Measurements from ENCODE around the gene SDCBP2. TPM values are rescaled to one million over a fixed set of nuclear protein-coding genes. Genes with fewer than 3 reads are reported as not detected.

Gene SDCBP2
- total and polyA plus RNA-seq, 10 of the 15 experiments (the other 5 are each of a cell fraction or from before 2014, with no cell fraction given) = 0.16 to 2.4 (median 1.1) TPM; not detected in 1

DNA sequence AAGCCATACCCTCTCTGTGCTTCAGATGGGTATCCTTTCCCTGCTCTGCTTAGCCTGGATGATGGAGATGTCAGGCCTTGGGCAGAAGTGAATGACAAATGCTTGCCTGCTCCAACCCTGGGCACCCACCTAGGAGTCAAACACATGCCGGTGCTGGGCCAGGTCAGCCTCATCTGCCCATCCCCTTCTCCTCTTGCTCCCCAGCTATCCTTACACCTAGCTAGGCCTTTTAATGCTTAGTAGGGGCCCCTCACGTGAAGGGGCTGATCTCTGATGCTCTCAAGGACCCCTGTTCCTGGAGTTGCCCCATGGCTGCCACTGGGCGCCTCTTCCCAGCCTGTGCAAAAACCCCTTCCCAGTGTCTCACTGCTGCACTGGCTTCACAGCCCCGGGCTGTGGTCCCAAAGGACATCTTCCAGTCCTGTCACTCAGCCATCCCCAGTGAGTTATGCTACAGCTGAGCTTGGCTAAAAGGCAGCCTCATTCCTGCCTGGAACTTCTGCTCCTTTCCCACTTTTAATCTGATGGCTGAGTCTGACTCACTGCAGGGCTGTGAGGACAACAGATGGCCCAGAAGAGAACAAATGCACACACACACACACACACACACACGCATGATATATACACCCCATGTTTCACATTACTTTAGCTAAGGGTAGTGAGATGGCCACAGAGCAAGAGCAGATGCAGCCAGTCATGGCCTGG lies 12.8 kb upstream of the SDCBP2 start:
- Histone ChIP-seq H3K4me1 (ENCODE audit: control insufficient read depth, insufficient read depth, low read length) (no peaks in the 10 kb centered on the region; the same call in 1 of the 2 replicates), H3K4me3 (no peak overlapping the region), H3K4me2 (ENCODE audit: control insufficient read depth, insufficient read depth) (no peak overlapping the region), H3K27ac (ENCODE audit: control insufficient read depth, insufficient read depth) (no peak overlapping the region), H3K27me3 (replicated peaks in 1 of 2; ENCODE audit: control insufficient read depth in 2 of 2, insufficient read depth in 2 of 2, low read length in 1 of 2) (no peaks in the 10 kb centered on the region), H3K9me3 (replicated peaks; ENCODE audit: control insufficient read depth, insufficient read depth, low read length) (no peaks in the 10 kb centered on the region), H3K79me2 (ENCODE audit: control insufficient read depth, insufficient read depth, low read length) (no peaks in the 10 kb centered on the region), H3K9ac (ENCODE audit: control insufficient read depth, insufficient read depth, low read length) (no peak overlapping the region), H4K20me1 (ENCODE audit: control insufficient read depth, insufficient read depth) (no peaks in the 10 kb centered on the region; the same call in 1 of the 2 replicates), H3K36me3 (ENCODE audit: control insufficient read depth in 2 of 2, insufficient read depth in 2 of 2, low read length in 1 of 2) (no peaks in the 10 kb centered on the region; a peak in 2 of 4 replicates), H2AFZ (ENCODE audit: control insufficient read depth, low read depth, low read length) (no peak overlapping the region)
- SMC1A ChIA-PET (ENCODE audit: uncharacterized antibody, unreplicated experiment) = no interaction called here
- POLR2A ChIA-PET = no interaction called here
- BruUV-seq (replicated peaks) = no TSS peak
- DNase-seq (ENCODE audit: low read depth, low spot score) (no peak), ATAC-seq (no peak), FAIRE-seq (no peak)
- RAD21 ChIA-PET (ENCODE audit: unreplicated experiment) = interaction anchor here (1.3 kb wide), 1 partner anchor 36 kb away, joined by 3 read pairs; no protein-coding TSS in a partner anchor
- intact Hi-C loops (cut with micrococcal nuclease; ENCODE audit: unreplicated experiment) (no loop called here), in situ Hi-C loops (cut with MboI) (no loop called here)
- TF ChIP-seq, protein P1, sequence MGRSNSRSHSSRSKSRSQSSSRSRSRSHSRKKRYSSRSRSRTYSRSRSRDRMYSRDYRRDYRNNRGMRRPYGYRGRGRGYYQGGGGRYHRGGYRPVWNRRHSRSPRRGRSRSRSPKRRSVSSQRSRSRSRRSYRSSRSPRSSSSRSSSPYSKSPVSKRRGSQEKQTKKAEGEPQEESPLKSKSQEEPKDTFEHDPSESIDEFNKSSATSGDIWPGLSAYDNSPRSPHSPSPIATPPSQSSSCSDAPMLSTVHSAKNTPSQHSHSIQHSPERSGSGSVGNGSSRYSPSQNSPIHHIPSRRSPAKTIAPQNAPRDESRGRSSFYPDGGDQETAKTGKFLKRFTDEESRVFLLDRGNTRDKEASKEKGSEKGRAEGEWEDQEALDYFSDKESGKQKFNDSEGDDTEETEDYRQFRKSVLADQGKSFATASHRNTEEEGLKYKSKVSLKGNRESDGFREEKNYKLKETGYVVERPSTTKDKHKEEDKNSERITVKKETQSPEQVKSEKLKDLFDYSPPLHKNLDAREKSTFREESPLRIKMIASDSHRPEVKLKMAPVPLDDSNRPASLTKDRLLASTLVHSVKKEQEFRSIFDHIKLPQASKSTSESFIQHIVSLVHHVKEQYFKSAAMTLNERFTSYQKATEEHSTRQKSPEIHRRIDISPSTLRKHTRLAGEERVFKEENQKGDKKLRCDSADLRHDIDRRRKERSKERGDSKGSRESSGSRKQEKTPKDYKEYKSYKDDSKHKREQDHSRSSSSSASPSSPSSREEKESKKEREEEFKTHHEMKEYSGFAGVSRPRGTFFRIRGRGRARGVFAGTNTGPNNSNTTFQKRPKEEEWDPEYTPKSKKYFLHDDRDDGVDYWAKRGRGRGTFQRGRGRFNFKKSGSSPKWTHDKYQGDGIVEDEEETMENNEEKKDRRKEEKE (IDR thresholded peaks at IDR 0.05) = no peak
- TF ChIP-seq MYC (IDR thresholded peaks at IDR 0.05; ENCODE audit: insufficient read depth, insufficient read length, insufficient replicate concordance, low read length, severe bottlenecking) (no peak), MEF2B (IDR thresholded peaks at IDR 0.05; ENCODE audit: partially characterized antibody, poor library complexity, severe bottlenecking) (no peak), RAD21 (IDR thresholded peaks at IDR 0.05; ENCODE audit: insufficient read depth, low read depth, low read length) (no peak), NFXL1 (IDR thresholded peaks at IDR 0.05; ENCODE audit: borderline replicate concordance) (no peak), ZNF384 (IDR thresholded peaks at IDR 0.05; ENCODE audit: borderline replicate concordance, low read depth, low read length) (no peak), EGR1 (IDR thresholded peaks at IDR 0.05; ENCODE audit: borderline replicate concordance in 1 of 2, low read depth in 2 of 2, low read length in 2 of 2) (no peak), RCOR1 (conservative IDR thresholded peaks at IDR 0.05; ENCODE audit: low read depth, low read length) (no peak)
- TF ChIP-seq, protein P2, sequence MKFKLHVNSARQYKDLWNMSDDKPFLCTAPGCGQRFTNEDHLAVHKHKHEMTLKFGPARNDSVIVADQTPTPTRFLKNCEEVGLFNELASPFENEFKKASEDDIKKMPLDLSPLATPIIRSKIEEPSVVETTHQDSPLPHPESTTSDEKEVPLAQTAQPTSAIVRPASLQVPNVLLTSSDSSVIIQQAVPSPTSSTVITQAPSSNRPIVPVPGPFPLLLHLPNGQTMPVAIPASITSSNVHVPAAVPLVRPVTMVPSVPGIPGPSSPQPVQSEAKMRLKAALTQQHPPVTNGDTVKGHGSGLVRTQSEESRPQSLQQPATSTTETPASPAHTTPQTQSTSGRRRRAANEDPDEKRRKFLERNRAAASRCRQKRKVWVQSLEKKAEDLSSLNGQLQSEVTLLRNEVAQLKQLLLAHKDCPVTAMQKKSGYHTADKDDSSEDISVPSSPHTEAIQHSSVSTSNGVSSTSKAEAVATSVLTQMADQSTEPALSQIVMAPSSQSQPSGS (IDR thresholded peaks at IDR 0.05; ENCODE audit: low read length) = no peak
- TF ChIP-seq, protein P3, sequence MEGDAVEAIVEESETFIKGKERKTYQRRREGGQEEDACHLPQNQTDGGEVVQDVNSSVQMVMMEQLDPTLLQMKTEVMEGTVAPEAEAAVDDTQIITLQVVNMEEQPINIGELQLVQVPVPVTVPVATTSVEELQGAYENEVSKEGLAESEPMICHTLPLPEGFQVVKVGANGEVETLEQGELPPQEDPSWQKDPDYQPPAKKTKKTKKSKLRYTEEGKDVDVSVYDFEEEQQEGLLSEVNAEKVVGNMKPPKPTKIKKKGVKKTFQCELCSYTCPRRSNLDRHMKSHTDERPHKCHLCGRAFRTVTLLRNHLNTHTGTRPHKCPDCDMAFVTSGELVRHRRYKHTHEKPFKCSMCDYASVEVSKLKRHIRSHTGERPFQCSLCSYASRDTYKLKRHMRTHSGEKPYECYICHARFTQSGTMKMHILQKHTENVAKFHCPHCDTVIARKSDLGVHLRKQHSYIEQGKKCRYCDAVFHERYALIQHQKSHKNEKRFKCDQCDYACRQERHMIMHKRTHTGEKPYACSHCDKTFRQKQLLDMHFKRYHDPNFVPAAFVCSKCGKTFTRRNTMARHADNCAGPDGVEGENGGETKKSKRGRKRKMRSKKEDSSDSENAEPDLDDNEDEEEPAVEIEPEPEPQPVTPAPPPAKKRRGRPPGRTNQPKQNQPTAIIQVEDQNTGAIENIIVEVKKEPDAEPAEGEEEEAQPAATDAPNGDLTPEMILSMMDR (IDR thresholded peaks at IDR 0.05 in 2 of 3, conservative IDR thresholded peaks at IDR 0.05 in 1 of 3; ENCODE audit: control insufficient read depth in 2 of 3, extremely low read depth in 1 of 3, insufficient read depth in 1 of 3, low read depth in 3 of 3, low read length in 3 of 3) = no peak
- CTCF ChIA-PET = no interaction called here
- 64% methylated on average over 5 of the region's 5 CpGs for WGBS (ENCODE audit: insufficient coverage, insufficient replicate concordance, low lambda C conversion rate, missing lambda C conversion rate)

Measured in GM12878 (cell line).